Activated CD4-positive, alpha-beta T cell treated with anti-CD3 and anti-CD28 coated beads for 4 hours (primary cell): ENCODE measurements around the gene COG5.

ENCODE experiments used
- DNase-seq, 2 donors: peaks; one replicate each; pipeline ENCODE4 v3.0.0-alpha.2; 2020

The COG5 gene

DNA sequence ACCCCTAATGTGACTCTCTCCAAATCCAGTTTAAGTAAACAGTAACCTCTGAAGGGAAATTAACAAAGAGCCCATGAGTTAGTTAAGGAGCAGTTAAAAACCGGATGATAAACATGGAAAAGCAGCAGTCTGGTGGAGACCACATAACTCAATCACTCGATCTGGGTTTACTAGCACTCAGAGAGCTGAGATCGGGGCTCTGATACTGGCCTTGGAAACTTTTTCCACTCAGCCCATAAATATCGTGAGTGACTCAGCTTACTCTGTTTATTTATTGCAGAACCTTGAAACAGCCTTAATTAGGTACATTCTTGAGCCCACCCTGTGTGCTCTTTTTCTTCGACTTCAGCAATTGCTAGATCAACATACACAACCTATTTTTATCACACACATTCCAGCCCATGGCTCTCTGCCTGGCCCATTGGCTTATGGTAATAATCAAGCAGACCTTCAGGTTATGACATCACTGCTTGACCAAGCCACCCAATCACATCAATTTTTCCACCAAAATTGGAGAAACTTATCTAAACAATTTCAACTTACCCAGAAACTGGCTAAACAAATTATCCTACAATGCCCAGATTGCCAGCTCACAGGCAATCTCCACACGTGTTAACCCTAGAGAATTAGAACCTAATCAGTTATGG, 176.0 kb downstream of the COG5 start:
- DNase-seq: no peak

- no peak for DNase-seq
These were observed 176.6 kb downstream of the COG5 start for GRCh38 chr7:107387128-107387527.

- no peak for DNase-seq
These were observed 177.1 kb downstream of the COG5 start for GRCh38 chr7:107386548-107387102.

GRCh38 chr7:107384025-107384424, 179.7 kb downstream of the COG5 start:
- no peak for DNase-seq

GRCh38 chr7:107383203-107383602, 180.5 kb downstream of the COG5 start:
- DNase-seq: no peak

- DNase-seq: no peak
These were observed 182.3 kb downstream of the COG5 start for GRCh38 chr7:107381453-107381852.

GRCh38 chr7:107373354-107373753, 190.4 kb downstream of the COG5 start:
- DNase-seq: no peak

- no peak for DNase-seq
These were observed 191.4 kb downstream of the COG5 start for GRCh38 chr7:107372298-107372697.

DNA sequence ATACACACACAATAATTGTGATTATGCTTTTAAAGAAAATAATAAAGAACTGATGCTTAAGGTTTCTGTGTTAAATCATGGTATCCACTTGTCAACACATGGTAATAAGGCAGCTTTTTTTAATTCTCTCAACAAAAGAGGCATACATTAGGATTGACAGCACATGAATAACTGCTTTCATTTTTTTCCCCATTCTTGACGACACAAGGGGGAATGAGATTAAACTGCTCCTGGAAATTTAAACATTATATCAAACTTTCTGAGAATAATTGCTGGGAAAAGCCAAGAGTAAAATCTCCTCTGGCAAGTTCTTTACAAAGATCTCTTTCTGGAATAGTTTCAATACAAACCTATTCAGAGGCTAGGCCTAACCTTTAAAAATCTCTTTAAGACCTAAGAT, 192.9 kb downstream of the COG5 start:
- DNase-seq: no peak

GRCh38 chr7:107364787-107365186, 198.9 kb downstream of the COG5 start:
- DNase-seq: no peak

DNA sequence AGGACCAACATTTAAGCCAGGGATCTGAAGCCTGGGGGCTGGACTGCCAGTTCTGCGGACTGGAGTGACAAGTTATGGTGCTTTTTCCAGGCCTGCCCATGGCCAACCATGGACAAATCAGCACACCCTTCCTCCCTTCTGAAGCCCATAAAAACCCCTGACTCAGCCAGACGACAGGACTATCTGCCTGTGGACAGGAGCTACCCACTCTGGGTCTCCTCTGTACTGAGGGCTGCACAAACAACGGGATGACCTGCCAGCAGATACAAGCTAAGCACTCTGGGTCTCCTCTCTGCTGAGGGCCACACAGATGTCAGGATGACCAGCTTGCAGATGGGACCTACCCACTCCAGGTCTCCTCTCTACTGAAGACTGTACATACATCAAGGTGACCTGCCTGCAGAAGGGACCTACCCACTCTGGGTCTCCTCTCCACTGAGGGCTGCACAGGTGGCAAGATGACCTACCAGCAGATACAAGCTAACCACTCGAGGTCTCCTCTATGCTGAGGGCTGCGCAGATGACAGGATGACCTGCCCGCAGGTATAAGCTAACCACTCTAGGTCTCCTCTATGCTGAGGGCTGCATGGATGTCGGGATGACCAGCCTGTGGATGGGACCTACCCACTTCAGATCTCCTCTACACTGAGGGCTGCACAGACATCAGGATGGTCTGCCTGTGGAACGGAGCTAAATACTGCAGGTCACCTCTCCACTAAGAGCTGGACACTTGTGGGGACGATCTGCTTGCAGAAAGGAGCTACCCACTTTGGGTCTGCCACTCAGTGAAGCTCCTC, 204.0 kb downstream of the COG5 start:
- DNase-seq: no peak

- DNase-seq: no peak
These were observed 208.1 kb downstream of the COG5 start for GRCh38 chr7:107355616-107356015.

- DNase-seq: no peak
These were observed 209.1 kb downstream of the COG5 start for GRCh38 chr7:107354640-107355039.

DNA sequence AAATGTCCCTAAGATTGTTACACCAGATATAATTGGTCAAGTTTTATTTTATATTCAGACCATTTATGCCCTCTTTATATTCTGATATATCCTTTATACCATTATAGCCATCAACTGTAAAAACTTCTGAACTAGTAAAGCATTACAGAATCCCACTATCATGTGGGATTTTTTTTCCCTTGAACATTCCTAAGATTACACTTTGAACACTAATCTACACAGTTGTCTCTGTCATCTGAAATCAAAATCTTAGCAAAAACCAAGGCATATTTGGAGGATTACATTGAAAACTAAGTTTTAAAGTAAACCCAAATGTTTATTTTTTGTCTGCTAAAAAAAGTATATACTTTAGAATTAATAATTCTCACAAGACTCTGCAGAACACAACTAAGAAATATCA, 210.0 kb downstream of the COG5 start:
- DNase-seq: no peak

GRCh38 chr7:107345898-107346297, 217.8 kb downstream of the COG5 start:
- no peak for DNase-seq

- no peak for DNase-seq
These were observed 218.9 kb downstream of the COG5 start for GRCh38 chr7:107344799-107345198.

DNA sequence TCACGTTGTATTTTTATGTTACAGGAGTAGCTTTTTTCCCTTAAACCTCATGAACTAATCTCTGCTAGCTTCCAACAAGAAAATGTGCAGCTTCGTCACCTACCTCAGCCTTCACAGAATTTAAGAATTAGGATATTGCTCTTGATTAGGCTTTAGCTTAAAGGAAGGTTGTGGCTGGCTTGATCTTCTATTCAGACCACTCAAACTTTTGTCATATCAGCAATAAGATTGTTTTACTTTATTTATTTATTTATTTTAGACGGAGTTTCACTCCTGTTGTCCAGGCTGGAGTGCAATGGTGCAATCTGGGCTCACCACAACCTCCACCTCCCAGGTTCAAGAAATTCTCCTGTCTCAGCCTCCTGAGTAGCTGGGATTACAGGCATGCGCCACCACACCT, 219.4 kb downstream of the COG5 start:
- no peak for DNase-seq

DNA sequence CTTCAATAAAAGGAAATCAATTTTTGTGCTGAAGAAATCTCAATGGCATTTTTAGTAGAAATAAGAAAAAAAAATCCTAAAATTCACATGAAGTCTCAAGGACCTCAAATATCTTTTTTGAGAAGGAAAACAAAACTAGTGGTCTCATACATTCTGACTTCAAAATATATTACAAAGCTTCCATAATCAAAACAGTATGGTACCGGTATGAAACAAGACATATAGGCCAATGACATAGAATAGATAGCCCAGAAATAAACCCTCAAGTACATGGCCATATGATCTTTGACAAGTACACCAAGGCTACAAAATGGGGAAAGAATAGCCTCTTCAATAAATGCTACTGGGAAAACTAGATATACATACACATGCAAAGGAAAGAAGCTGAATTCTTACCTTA, 225.6 kb downstream of the COG5 start:
- DNase-seq: no peak

- DNase-seq: no peak
These were observed 231.0 kb downstream of the COG5 start for GRCh38 chr7:107332488-107333269.

DNA sequence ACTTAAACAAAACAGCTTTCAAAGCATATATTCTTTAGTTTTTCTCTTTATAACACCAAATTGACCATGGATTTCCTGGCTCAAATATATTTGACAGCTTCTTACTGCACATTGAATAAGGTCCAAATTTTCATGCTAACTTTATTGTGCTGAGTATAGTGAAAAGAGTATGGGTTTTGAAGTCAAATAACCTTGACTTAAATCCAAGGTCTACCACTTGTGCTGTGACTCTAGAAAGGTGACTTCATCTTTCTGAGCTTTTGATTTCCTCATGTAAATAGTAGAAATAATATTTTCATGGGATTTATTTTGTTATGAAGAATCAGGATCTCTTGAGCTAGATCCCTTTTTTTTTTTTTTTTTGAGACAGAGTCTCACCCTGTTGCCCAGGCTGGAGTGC, 233.2 kb downstream of the COG5 start:
- DNase-seq: no peak

DNA sequence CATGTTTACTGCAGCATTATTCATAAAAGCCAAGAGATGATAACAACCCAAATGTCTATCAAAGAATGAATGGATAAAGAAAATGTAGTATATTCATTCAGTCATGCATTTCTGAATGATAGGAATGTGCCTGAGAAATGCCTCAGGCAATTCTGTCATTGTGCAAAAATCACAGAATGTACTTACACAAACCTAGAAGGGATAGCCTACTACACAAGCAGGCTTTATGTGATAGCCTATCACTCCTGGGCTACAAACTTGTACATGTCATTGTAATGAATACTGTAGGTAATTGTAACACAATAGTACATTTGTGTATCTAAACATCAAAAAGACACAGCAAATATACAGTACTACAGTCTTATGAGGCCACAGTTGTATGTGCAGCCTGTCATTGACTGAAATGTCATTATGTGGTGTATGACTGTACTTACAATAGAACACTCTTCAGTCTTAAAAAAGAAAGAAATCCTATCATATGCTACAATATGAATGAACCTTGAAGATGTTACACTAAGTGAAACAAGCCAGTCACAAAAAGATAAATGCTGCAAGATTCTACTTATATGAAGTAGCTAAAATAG, 235.6 kb downstream of the COG5 start:
- DNase-seq: no peak

GRCh38 chr7:107326061-107326460, 237.7 kb downstream of the COG5 start:
- no peak for DNase-seq

DNA sequence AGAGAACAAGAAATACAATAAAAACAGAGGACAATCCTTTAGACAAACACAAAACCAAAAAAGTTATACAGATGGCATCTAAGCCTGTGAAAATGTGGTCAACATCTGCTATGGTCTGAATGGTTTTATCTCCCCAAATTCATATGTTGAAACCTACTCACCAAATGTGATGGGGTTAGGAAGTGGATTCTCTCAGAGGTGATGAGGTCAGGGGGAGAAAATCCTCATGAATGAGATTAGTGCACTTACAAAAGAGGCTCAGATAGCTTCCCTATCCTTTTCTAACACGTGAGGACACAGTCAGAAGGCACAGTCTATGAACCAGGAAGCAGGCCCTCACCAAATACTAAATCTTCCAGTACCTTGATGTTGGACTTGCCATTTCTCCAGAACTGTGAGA, 241.7 kb downstream of the COG5 start:
- DNase-seq: no peak
